ENCODE measurements around the gene CFAP210.

CFAP210 gene, protein sequence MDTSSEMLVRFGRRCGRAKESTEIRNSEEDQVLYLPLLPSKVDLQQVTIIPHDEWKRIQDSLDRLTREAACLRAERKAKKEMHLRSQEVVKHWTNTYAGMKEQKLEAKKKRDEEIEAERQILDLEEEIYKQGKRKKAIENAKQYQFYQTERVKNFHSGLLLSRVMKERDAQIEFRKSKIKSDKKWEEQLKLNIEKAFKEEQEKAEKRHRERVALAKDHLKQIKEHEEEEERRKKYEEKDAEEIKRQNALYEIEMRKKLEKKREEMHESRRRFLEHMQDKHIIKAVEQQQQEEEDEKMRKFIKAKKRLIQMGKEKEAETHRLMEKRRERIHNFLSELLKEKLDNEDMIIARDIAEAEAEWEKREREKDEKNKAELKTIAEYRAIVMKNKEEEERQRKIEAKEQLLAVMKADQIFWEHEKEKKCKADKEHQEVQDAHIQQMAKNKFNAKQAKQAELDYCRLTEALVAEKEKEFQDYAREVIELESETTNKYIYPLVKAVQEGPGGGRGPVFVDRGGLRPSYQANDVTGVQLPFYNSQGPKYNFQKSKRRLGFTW

DNA sequence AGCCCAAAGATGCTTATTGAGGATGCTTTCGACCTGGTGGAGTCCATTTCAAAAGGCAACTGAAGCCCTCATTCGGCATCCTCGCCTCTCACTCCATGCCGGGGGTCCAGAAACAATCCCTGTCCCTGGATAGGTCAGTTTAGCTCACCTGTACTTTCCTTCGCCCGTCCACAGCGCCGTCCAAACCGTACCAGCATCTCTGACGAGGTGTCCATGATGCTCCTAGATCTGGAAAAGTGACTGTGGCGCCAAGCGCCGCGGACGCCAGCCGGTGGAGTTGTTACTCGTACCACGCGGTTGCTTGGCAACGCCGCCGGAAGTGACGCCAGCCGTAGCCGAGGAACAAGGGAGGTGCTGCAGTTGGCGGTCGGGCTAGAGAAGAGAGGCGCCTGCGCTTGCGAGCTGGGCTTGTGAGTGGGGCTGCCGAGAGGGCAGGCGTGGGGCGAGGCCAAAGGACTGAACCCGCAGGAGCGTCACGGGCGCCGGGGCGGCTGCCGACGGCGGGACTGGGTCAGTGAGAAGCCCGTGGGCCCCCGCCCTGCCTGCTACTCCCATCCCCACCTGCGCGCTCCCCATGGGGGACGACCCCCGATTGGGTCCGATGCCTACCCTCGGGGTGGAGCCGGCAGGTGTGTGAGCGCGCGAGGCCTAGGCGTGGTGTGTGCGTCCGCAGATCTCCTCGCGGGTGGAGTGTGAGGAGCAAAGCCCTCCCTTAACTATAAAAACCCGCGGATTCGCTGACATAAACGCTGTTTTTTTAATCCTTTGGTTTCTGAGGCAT, at the start of gene CFAP210, which contains the start of gene PHOSPHO2:
CFAP210 (minus strand) TSS at position 293 of the 781 bp plus-strand sequence; CDS start at position 215, 78 bp downstream.
PHOSPHO2 (plus strand) TSS at position 357 of the 781 bp plus-strand sequence. CDS start 6,503 bp downstream, outside the sequence.
- peak; percentile 97 for DNase-seq

DNA sequence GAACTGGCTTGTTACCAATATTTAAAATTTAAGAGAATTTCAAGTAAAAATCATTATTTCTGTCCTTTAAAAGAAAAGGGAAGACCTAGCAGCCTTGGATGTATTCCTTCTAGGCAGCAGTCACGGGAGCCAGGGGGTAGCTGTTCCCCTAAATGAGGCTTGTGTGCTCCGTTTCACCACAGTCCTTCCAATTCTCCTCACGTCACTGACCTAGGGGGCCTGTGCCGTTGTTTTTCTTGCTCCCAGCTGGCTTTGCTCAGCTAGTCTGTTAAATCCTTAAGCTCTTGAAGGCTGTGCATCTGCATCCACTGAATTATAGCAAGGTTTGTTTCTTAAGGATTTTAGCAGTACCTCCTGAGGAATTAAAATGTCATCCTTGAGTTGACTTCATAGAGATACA, 49.3 kb upstream of the CFAP210 start:
- DNase-seq = no peak

DNA sequence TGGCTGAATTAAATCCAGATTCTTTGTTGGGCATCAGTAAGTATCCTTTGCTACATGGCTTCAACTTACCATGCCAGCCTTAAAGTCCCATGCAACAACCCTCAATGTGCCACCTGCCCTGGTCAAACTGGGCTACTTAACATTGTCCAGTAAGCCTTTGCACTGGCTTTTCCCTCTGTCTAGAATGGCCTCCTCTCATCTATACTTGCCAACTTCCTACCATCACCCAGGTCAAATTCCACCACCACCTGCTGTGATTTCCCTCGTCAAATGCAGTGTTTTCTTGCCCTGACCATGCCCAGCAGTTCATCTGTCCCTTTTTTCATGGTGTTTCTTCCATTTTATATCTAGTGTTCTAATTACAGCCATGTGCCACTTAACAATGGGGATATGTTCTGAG, 45.1 kb upstream of the CFAP210 start:
- no peak for DNase-seq

DNA sequence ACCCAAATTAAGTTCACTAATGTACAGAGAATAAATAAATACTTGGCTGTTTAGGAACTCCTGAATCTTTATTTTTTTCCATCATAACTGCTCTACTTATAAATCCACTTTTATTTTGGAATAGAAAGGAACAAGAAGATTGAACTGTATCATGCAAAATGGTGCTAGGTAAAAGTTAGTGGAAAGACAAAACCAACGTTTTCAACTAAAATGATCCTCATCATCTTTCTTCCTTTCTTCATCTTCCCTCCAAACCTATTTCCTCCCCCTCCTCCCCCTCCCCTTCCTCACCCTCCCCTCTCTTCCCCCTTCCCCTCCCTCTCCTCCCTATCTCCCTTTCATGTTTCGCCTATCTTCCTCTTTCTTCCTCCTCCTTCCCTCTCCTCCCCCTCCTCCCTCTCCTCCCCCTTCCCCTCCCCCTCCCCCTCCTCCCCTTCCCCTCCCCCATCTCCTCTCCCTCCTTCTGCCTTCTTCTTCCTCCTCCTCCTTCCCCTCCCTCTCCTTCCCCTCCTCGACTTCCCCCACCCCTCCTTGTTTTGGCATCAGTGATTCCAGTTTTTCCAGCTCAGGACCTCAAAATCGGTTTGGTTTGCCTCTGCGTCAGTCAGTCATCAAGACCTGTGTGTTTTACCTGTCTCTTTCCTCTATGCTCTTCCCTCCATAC, 44.5 kb upstream of the CFAP210 start:
- no peak for DNase-seq

DNA sequence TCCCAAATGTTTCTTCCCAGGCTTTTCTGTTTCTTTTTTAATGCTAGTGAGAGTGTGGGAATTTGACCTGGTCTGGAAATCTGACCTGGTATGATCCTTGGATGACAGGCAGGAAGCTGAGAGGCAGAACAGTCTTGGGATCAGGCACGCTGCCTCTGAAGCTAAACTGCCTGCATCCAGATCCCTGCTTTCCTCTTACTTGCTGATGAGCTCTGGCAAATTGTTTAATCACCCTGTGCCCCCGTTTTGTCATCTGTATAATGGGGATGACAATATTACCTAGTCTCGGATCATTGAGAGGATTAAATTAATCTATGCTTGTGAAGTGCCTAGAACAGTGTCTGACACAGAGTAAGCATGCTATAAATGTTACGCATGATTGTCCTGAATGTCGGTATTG, 42.7 kb upstream of the CFAP210 start:
- DNase-seq = no peak

DNA sequence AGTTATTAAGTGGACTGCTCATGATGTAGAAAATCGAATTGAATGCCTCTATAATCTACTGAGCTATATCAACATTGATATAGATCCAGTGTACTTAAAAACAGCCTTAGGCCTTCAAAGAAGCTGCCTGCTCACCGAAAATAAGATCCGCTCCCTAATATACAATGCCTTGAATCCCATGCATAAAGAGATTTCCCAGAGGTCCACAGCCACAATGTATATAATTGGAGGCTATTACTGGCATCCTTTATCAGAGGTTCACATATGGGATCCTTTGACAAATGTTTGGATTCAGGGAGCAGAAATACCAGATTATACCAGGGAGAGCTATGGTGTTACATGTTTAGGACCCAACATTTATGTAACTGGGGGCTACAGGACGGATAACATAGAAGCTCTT, 41.4 kb upstream of the CFAP210 start:
- DNase-seq = no peak

DNA sequence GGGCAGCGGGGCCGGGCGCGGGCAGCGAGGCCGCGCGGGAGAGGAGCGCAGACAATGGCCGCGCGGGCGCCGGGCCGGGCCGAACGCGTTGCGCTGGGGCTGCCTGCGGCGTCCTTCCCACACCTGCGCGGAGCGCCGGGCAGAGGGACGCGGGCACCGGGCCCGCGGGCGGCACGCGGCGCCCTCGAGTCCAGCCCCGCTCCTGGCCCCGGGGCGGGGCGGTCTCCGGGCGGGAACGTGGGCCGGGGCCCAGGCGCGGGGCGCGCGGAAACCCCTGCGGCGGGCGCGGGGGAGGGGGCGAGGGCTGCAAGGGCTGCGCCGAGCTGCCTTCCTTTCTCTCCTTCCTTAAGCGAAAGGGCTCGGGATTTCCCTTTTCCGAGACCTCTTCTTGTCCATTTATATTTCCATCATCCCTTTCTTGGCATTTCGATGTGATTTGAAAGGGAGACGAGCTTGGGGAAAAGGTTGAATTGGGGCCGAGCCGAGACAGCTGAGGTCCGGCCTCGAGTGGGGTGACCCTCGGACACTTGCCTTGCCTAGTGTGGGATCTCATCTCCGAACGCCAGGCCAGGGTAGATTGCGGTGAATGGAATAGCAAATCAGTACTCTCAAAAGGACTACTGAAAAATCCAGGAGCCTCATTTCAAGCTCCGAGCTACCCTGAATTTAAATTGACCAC, 40.1 kb upstream of the CFAP210 start:
- DNase-seq = peak; percentile 15

DNA sequence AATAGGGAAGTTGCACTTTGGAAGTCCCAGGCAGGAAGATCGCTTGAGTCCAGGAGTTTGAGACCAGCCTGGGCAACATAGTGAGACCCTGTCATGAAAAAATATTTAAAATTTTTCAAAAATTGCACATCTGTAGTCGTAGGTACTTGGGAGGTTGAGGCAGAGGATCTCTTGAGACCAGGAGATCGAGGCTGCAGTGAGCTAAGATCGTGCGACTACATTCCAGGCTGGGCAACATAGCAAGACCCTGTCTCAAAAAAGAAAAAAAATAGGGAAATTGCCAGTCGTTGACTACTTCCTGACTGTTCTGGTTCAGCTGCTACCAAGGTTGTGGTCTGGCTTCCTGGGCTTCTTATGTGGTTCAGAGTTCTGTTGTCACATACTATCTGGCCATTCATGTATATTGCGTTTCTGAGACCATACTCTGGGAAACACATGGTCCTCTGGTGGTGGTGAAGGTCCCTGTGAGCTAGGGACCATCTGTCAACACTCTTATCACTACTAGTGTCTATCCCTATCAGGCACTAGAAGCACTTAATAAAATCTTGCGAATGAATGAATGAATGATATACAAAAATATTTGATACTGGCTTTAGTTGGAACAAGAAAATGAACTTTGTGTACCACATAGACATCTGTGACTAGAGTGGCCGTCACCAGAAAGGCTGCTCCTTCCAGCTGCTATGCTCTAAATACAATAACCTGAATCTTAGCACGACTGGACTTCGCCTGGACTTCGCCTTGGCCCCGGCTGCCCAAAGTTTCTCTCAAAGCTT, 38.6 kb upstream of the CFAP210 start:
- DNase-seq = no peak

DNA sequence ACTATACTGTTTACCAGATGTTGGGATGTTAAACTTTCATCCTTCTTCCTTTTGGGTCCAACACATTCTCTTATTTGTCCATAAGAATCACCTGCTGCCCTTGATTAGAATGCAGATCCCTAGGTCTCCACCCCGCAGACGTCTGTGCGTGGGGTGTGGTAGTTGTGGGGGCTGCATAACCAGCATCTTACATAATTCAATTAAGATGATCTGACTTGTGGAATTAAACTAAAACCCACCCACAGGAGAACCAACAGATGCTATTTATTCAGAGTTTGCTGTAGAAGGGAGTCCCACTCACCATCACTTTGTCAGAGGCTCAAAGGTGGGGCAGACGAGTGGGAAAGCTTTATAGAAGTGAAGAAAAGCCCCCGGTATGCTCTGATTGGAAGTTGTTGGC, 37.9 kb upstream of the CFAP210 start:
- no peak for DNase-seq

DNA sequence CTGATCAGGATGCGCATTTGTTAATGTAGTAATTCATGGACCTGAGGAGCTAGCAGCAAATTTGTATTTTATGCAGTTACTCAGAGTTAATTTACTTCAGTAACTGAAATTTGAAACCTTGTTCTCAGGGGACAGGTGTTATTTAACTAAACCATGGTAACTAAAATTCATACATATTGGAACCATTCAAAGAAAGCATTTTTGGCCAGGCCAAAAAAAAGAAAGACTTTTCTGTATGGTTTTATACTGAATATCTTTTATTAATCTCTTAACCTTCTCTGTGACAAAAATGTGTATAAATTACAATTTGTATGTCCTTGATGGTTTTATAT, 35.0 kb upstream of the CFAP210 start:
- DNase-seq = no peak

DNA sequence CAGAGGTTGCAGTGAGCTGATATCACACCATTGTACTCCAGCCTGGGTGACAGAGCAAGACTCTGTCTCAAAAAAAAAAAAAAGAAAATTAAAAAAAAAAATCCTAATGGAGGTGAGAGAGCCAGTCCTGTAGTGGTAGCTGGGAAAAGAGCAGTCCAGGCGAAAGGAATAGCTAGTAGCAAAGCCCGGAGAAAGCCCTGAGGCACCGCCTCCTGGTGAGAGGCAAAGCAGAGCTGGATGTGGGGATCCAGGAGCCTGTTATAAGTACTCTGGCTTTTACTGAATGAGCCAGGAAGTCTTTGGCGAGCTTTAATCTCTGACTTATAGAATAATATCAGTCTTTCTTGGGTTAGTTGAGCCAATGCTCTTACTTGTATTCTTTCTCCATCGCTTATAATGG, 32.9 kb upstream of the CFAP210 start:
- no peak for DNase-seq

DNA sequence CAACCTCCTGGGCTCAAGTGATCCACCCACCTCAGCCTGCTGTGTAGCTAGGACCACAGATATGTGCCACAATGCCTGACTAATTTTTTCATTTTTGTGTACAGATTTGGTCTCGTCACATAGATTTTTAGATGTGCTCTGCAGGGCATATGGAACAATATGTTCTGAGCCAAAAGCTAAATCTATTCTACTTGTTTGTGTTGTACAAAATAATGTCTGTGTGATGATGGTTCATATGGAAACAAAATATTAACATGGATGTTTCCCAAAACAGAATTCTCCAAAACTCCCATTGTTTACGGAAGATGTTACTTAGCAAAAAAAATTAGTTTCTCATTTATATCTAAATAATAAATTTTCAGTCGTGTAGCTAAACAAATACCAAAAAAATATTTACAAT, 26.8 kb upstream of the CFAP210 start:
- no peak for DNase-seq

DNA sequence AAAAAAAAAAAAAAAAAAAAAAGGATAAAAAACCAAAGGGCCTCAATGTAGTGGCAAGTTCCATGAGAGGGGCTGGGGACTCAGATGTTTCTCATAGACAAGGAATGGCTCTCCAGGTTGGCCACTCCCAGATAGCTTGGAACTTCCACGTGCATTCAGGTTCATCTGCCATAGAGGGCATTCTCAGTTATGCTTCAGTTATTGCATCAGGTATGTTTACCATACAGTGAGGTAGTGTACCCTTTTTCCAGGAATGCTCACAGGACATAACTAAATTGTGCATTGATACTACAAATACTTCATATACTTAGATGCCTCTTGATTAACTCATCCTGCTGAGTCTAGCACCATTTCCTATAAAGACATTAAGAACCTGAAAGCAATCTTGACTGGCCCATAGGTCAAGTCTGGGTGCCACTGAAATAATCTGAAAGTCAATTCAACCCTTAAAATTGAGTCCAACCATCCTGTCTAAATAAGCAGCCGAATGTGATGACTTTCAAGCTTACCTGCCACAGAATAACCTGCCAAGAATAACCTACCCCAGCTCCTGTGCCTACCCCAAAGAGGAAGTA, 24.8 kb upstream of the CFAP210 start:
- no peak for DNase-seq

DNA sequence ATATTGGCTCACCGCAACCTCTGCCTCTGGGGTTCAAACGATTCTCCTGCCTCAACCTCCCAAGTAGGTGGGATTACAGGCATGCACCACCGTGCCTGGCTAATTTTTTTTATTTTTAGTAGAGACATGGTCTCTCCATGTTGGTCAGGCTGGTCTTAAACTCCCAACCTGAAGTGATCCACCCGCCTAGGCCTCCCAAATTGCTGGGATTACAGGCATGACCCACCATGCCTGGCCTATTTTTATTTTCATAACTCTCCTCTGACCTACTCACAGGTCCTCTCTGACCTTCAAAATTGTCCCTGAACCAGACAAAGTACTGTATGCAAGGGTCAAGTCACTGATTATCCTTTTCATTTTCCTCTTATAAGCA, 23.5 kb upstream of the CFAP210 start:
- DNase-seq = no peak

DNA sequence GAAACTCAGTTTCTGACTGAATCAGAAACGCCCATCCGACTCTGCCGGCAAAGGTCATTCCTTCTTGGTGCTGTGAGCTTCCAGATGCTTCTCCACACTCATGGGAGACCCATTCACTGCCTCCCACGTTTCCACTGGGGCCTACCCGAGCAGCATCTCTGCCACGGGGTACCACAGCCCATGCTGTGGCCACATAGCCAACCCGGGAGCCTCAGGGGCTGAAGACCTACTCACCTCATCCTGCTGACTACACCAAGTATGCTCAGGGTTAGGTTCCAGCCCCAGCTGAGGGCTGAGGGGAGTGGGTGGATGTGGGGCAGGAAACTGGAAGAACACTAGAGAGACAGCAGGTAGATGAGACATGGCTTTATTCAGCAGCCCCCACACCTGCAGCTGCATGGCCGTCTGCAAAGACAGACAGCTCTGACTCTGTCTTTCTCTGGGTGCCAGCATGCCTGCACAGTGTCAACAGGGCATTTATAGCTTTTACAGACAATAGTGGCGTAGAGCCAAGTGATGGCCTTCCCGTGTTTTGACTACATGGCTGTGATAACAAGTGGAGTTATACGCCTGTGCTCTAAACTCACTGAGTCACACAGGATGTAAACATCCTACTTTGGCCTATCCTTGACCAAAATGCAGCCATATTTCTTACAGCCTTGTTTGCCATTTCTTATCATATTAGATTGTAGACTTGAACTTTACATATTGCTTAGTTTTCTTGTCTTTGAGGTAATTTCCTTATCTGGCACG, 22.9 kb upstream of the CFAP210 start:
- DNase-seq = no peak

DNA sequence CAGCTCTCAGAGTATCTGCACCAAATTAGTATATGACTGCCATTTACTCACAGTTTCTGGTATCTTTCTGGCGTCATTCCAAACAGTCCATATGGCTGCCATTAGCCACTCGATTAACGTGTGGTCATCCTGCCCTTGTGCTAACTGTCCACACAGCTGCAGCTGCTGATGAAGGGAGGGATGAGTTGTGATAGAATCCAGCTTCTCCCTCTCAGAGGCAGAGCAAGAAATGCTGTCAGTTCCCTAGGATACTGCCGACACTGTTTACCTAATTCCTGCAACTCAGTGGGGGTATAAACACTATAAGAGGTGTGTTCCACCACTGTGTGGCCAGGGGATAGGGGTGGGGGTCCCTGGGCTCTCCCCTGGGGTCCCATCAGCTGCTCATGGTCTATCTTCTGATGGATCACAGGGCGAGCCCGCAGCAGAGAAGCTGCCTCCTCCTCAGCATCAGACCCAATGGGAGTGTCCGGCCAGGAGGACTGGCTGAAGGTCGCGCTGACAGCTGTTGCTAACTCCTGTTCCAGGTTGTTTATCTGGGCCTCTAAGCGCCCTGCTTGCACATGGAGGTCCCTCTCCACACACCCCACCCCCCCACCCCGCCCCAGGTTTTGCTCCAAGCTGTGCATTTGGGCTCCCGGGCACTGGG, 22.2 kb upstream of the CFAP210 start:
- DNase-seq = no peak

DNA sequence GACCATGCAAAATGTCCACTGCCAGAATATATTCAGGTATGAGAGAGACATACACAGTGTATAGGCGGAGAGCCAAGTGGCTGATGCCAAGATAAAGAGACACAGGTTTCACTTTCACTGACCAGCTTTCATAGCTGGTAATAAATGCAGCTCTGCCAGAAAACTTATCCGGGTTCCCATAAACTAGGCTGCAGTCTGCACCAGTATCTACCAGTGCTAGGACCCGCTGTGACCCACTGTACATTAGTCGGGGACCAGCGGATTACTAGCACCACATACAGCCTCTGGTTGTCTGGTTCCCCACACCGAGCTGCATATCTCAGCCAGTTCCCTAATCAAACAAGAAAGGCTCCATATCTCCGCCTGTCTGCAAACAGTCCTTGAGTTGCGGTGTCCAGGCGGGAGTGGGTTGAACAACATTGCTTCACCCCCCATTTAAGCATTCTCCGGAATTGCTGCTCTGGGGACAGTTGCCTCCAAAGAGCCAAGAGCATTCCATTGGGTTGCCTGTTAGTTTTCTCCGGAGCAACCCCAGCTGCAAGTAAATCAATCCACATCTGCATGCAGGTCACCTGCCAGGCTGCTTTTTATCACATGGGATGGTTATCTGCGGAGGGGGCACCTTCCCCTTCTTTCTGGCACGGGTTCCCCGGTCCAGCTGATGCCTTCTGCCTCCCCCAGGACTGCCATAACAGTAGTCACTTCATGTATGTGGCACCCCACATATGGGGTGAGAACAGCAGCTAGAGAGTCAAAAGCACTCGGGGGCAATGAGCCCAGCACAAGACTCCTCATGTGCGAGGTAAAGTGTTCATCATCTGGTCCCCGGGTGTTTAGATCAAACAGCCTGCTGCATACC, 21.4 kb upstream of the CFAP210 start:
- DNase-seq = no peak

DNA sequence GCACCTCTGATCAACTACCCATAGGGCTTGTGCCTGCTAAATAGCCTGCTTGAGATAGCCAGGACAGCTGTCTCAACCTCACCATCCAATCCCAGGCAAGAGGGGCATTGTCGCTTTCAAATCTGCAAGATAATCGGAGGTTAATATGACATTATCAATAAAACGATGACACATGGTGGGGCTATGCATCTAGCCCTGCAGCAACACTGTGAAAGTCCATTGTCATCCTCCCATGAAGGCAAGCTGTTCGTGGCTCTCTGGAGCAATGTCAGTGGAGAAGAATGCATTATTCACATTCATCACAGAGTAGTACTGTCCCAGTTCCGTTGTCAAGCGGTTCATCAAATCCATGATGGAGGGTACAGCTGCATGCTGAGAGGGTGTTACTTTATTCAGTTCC, 20.5 kb upstream of the CFAP210 start:
- no peak for DNase-seq

DNA sequence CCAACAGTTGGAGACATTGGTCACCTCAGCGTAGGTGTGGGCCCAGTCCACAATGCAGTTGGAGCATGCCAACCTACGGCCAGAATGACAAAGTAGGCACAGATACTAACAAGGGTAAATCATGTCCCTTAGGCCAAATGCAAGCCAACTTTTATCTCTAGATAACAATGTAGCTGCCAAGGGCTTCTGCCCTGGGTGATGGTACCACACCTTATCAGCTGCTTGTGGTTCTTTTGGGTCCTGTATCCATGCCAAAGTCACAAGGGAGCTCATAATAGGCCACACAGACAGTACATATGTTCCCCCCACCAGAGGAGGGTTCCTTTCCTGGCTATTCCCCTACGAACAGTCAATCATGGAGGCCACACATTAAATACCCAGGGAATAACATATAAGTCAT, 19.1 kb upstream of the CFAP210 start:
- DNase-seq = no peak

All from NCI-H1436 (cell line).